ENCODE measurements around the gene TESK2. TPM values are rescaled to one million over a fixed set of nuclear protein-coding genes. Genes with fewer than 3 reads are reported as not detected.

Gene TESK2
- polyA plus RNA-seq, 1 of the 3 experiments (the other 2 are of a cell fraction): 1.3 TPM

DNA sequence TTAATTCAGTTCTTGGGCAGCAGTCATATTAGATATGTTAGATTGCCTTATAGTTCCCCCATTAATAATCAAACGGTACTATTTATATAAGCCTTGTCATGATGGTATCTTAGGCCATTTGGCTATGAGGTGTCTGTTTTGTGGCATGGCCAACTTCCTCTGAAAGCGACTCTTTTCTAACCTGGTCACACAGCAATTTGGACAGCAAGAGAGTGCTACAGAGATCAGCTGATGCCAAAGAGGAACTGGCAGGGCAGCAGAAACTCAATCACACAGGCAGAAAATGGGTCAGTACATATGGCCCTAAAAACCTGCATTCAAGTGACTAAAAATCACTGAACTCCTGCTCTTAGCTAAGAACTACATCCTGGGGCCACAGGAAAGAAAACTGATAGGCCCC, 137.3 kb downstream of the TESK2 start:
- no peak overlapping the region for H3K27ac ChIP-seq (ENCODE audit: low read depth in 2 of 2, low read length in 1 of 2)
- no peak overlapping the region for H3K9ac ChIP-seq
- WGBS (ENCODE audit: low lambda C conversion rate): 89% methylated on average over 2 of the region's 2 CpGs
- peaks cover 9% of the 10 kb centered on the region for H3F3A ChIP-seq (replicated peaks; ENCODE audit: insufficient read depth)
- no peaks in the 10 kb centered on the region for H3K9me3 ChIP-seq
- peaks cover 7 to 8% of the 10 kb centered on the region in 2 experiments; a peak in 2 of 4 replicates for H3K4me1 ChIP-seq (ENCODE audit: control insufficient read depth in 1 of 2, insufficient read depth in 2 of 2, low read depth in 1 of 2, low read length in 1 of 2)
- H2AFZ ChIP-seq (ENCODE audit: low read depth): no peak overlapping the region
- ChIA-PET POLR2A (interaction anchor here (1.2 kb wide), 1 partner anchor 14 kb away, joined by 3 read pairs; the partner anchor contains the start of genes MUTYH and TOE1), CTCF (interaction anchor here (0.5 to 5.1 kb wide), 5 partner anchors 13 to 339 kb away, joined by 3 to 34 read pairs (median 3); no protein-coding TSS in a partner anchor)
- H4K20me1 ChIP-seq (ENCODE audit: insufficient read depth): no peaks in the 10 kb centered on the region
- TF ChIP-seq FOSL2 (IDR thresholded peaks at IDR 0.05; ENCODE audit: borderline replicate concordance, low read depth) (no peak), YY1 (IDR thresholded peaks at IDR 0.05; ENCODE audit: low read depth) (no peak), RCOR1 (IDR thresholded peaks at IDR 0.05; ENCODE audit: low read length) (no peak), GABPA (IDR thresholded peaks at IDR 0.05; ENCODE audit: low read depth) (no peak)
- TF ChIP-seq, protein P1, sequence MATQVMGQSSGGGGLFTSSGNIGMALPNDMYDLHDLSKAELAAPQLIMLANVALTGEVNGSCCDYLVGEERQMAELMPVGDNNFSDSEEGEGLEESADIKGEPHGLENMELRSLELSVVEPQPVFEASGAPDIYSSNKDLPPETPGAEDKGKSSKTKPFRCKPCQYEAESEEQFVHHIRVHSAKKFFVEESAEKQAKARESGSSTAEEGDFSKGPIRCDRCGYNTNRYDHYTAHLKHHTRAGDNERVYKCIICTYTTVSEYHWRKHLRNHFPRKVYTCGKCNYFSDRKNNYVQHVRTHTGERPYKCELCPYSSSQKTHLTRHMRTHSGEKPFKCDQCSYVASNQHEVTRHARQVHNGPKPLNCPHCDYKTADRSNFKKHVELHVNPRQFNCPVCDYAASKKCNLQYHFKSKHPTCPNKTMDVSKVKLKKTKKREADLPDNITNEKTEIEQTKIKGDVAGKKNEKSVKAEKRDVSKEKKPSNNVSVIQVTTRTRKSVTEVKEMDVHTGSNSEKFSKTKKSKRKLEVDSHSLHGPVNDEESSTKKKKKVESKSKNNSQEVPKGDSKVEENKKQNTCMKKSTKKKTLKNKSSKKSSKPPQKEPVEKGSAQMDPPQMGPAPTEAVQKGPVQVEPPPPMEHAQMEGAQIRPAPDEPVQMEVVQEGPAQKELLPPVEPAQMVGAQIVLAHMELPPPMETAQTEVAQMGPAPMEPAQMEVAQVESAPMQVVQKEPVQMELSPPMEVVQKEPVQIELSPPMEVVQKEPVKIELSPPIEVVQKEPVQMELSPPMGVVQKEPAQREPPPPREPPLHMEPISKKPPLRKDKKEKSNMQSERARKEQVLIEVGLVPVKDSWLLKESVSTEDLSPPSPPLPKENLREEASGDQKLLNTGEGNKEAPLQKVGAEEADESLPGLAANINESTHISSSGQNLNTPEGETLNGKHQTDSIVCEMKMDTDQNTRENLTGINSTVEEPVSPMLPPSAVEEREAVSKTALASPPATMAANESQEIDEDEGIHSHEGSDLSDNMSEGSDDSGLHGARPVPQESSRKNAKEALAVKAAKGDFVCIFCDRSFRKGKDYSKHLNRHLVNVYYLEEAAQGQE (IDR thresholded peaks at IDR 0.05; ENCODE audit: low read depth, low read length): no peak
- no peaks in the 10 kb centered on the region for H3K9me2 ChIP-seq
- H3K27me3 ChIP-seq (ENCODE audit: insufficient read depth): no peaks in the 10 kb centered on the region
- no peak overlapping the region for H3K4me3 ChIP-seq (ENCODE audit: low read depth in 2 of 2, low read length in 1 of 2)
- H3K36me3 ChIP-seq (replicated peaks in 1 of 2; ENCODE audit: control insufficient read depth in 1 of 2, insufficient read depth in 2 of 2, low read length in 1 of 2): no peaks in the 10 kb centered on the region
- H3K4me2 ChIP-seq: no peak overlapping the region
- no peaks in the 10 kb centered on the region for H3K79me2 ChIP-seq (ENCODE audit: insufficient read depth)
- DNase-seq: no peak

DNA sequence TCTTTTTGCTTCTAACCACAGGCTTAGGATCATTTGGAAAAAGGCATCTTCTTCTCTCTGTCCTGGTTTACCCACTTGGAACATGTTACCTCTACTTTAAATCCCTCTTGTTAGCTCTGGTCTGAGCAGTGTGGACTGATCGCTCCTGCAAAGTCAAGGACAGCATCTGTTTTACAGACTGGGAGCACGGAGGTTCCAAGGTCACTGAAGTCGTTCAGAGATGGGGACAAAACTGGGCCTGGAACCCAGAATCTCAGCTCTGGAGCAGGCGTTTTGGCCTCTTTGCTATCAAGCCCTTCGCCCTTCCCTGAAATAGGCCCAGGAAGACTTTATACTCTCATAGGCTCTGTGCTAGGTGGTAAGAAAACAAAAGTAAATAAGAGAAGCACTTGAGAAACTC, 139.5 kb downstream of the TESK2 start:
- POLR2A ChIA-PET: interaction anchor here (3.4 kb wide), 1 partner anchor 11 kb away, joined by 12 read pairs; the partner anchor contains the start of genes MUTYH and TOE1
- no peak overlapping the region for H3K4me3 ChIP-seq (ENCODE audit: low read depth in 2 of 2, low read length in 1 of 2)
- 63% methylated on average over 5 of the region's 5 CpGs for WGBS (ENCODE audit: low lambda C conversion rate)

More for the DNA sequence above, 139.5 kb downstream of the TESK2 start:
- Histone ChIP-seq H3K4me1 (ENCODE audit: control insufficient read depth in 1 of 2, insufficient read depth in 2 of 2, low read depth in 1 of 2, low read length in 1 of 2) (peaks cover 8 to 16% of the 10 kb centered on the region in 2 experiments; a peak in 2 of 4 replicates), H4K20me1 (ENCODE audit: insufficient read depth) (no peaks in the 10 kb centered on the region), H3K9ac (no peak overlapping the region), H2AFZ (ENCODE audit: low read depth) (no peak overlapping the region), H3K9me2 (no peaks in the 10 kb centered on the region), H3K27me3 (ENCODE audit: insufficient read depth) (no peaks in the 10 kb centered on the region), H3F3A (replicated peaks; ENCODE audit: insufficient read depth) (peaks cover 9% of the 10 kb centered on the region), H3K4me2 (no peak overlapping the region), H3K9me3 (no peaks in the 10 kb centered on the region), H3K79me2 (ENCODE audit: insufficient read depth) (no peaks in the 10 kb centered on the region), H3K36me3 (replicated peaks in 1 of 2; ENCODE audit: control insufficient read depth in 1 of 2, insufficient read depth in 2 of 2, low read length in 1 of 2) (no peaks in the 10 kb centered on the region), H3K27ac (ENCODE audit: low read depth in 2 of 2, low read length in 1 of 2) (no peak overlapping the region)
- TF ChIP-seq NFIC (IDR thresholded peaks at IDR 0.05; ENCODE audit: borderline replicate concordance): no peak
- TF ChIP-seq, protein P2, sequence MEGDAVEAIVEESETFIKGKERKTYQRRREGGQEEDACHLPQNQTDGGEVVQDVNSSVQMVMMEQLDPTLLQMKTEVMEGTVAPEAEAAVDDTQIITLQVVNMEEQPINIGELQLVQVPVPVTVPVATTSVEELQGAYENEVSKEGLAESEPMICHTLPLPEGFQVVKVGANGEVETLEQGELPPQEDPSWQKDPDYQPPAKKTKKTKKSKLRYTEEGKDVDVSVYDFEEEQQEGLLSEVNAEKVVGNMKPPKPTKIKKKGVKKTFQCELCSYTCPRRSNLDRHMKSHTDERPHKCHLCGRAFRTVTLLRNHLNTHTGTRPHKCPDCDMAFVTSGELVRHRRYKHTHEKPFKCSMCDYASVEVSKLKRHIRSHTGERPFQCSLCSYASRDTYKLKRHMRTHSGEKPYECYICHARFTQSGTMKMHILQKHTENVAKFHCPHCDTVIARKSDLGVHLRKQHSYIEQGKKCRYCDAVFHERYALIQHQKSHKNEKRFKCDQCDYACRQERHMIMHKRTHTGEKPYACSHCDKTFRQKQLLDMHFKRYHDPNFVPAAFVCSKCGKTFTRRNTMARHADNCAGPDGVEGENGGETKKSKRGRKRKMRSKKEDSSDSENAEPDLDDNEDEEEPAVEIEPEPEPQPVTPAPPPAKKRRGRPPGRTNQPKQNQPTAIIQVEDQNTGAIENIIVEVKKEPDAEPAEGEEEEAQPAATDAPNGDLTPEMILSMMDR (IDR thresholded peaks at IDR 0.05): no peak
- TF ChIP-seq MEF2A (IDR thresholded peaks at IDR 0.05; ENCODE audit: borderline replicate concordance, low read depth): no peak
- TF ChIP-seq FOXJ3 (CRISPR knock-in tag; IDR thresholded peaks at IDR 0.05): no peak
- no peak for TF ChIP-seq MXI1 (IDR thresholded peaks at IDR 0.05; ENCODE audit: low read depth, low read length)
- TF ChIP-seq FOXM1 (IDR thresholded peaks at IDR 0.05; ENCODE audit: low read depth): no peak
- no peak for TF ChIP-seq TEAD4 (IDR thresholded peaks at IDR 0.05; ENCODE audit: borderline replicate concordance, insufficient read depth)
- no peak for TF ChIP-seq SIN3A (IDR thresholded peaks at IDR 0.05; ENCODE audit: borderline replicate concordance, low read depth, low read length)
- TF ChIP-seq GABPA (IDR thresholded peaks at IDR 0.05; ENCODE audit: low read depth): no peak
- no peak for DNase-seq
- CTCF ChIA-PET: interaction anchor here (1.0 to 8.8 kb wide), 3 partner anchors 8 to 142 kb away, joined by 3 to 55 read pairs (median 26); partner anchors contain the start of gene TESK2
